Osteoblast (primary cell): Measurements from ENCODE around the gene GSTA5. TPM values are rescaled to one million over a fixed set of nuclear protein-coding genes. Genes with fewer than 3 reads are reported as not detected.
A peak's percentile ranks its signal among the peaks of the same experiment; 100 is the strongest.
"Not testable (repeated sequence)": the region's sequence is repeated elsewhere in the genome, so short reads cannot be mapped to it uniquely, and the experiment has no call there.

Experiments
- DNase-seq: peaks from one replicate; pipeline ENCODE4 v3.0.0; 2011; ENCODE audit warnings: low spot score, mixed read lengths; ENCODE audit not compliant: insufficient read length; ENCODE audit errors: missing footprints
- H2AFZ ChIP-seq: 2 replicates; pipeline ENCODE4 v1.6.0; 2011; ENCODE audit warnings: mild to moderate bottlenecking, low read length
- H3K27ac ChIP-seq: 2 replicates; pipeline ENCODE4 v1.5.1; 2011; ENCODE audit warnings: mild to moderate bottlenecking, low read depth, low read length, moderate library complexity
- H3K27me3 ChIP-seq: 2 replicates; pipeline ENCODE4 v1.6.0; 2012; ENCODE audit warnings: mild to moderate bottlenecking, control low read depth, inconsistent platforms, low read length, moderate library complexity; ENCODE audit not compliant: insufficient read depth
- H3K36me3 ChIP-seq: 2 replicates; pipeline ENCODE4 v1.5.1; 2011; ENCODE audit warnings: mild to moderate bottlenecking, low read length, control low read depth, moderate library complexity; ENCODE audit not compliant: insufficient read depth
- H3K4me1 ChIP-seq: 2 replicates; pipeline ENCODE4 v1.5.1; 2011; ENCODE audit warnings: mild to moderate bottlenecking, low read length, control low read depth, moderate library complexity; ENCODE audit not compliant: insufficient read depth
- H3K4me2 ChIP-seq: 2 replicates; pipeline ENCODE4 v1.6.0; 2011; ENCODE audit warnings: mild to moderate bottlenecking, low read length; ENCODE audit not compliant: insufficient read depth
- H3K4me3 ChIP-seq: fragments of 200-600 bp; sonication (generic); 3 replicates; pipeline ENCODE4 v1.5.1; 2012; ENCODE audit warnings: mild to moderate bottlenecking, low read length, inconsistent platforms; ENCODE audit not compliant: insufficient read depth
- H3K79me2 ChIP-seq: 2 replicates; pipeline ENCODE4 v1.6.0; 2012; ENCODE audit warnings: mild to moderate bottlenecking, low read length, control low read depth, inconsistent platforms; ENCODE audit not compliant: insufficient read depth
- H3K9me3 ChIP-seq: 2 replicates; pipeline ENCODE4 v1.5.1; 2011; ENCODE audit warnings: low read depth, low read length, control low read depth
- H4K20me1 ChIP-seq: 2 replicates; pipeline ENCODE4 v1.6.0; 2012; ENCODE audit warnings: mild to moderate bottlenecking, low read length, control low read depth; ENCODE audit not compliant: insufficient read depth
- CTCF ChIP-seq: IDR thresholded peaks from 2 replicates; pipeline ENCODE4 v1.5.1; 2011; ENCODE audit warnings: mild to moderate bottlenecking, low read depth, low read length, moderate library complexity; ENCODE audit errors: extremely low read depth
- total RNA-seq: library from RNA; depleted of rRNA; stranded (reverse); fragments of >200 nt; gene quantifications from 2 replicates; pipeline ENCODE4 v1.2.3, GENCODE V29; 2012

Gene GSTA5
- total RNA-seq, 1 donor, result not detected

DNA sequence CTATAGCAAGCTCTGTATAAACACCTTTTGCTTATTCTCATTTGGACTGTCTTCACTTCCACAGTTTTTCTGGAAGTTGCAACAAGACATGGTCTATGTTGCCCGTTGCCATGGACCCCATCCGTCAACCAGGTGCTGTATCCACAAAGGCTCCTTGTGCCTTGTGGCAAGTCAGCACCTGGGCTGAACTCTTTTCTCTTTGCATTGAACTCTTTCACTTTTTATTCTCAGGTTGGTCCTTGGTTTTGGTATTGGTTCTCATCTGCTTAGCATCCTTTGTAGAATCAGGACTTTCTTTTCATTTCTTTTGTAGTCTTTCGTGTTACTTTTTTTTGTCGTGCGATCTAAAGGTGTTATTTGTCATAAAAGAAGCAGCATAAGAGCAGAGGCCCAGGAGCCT is 32.0 kb downstream of the GSTA5 start:
- Histone ChIP-seq H3K79me2 (no peaks in the 10 kb centered on the region), H3K27me3 (peaks cover 10% of the 10 kb centered on the region), H3K9me3 (no peaks in the 10 kb centered on the region), H3K4me1 (no peaks in the 10 kb centered on the region), H3K4me2 (no peak overlapping the region), H3K4me3 (no peak overlapping the region), H3K36me3 (no peaks in the 10 kb centered on the region), H2AFZ (no peak overlapping the region), H3K27ac (no peak overlapping the region), H4K20me1 (no peaks in the 10 kb centered on the region)
- DNase-seq, result no peak
- no peak for TF ChIP-seq CTCF

DNA sequence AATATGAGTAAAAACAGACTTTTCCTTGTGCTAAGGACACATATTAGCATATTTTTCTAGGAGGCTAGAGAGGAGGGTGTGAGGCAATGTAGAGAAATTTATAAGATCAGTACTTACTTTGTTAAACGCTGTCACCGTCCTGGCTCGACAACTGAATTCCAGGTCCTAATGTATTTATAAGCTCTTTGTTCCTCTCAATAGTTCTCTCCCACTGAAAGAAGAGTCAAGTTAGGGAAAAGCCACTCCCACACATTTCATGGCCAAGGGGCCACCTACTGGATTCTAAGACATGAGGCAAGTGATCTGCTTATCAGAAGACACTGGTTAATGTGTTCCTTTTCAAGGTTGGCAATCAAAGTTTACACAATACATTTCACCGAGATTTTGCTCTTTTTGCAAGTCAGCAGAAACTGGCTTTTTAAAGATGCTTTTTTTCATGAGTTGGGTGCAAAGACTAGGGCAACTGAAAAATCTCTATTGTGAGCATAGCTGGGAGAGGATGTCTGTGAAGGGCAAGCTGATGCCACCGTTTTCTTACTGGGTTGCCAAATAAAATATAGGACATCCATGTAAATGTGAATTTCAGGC is 36.9 kb downstream of the GSTA5 start, which contains the start of gene GSTA1:
GSTA1 (minus strand) TSS at position 149 of the 588 bp plus-strand sequence. CDS start 4,549 bp downstream, outside the sequence.
- peaks cover 22% of the 10 kb centered on the region for H3K27me3 ChIP-seq
- H3K79me2 ChIP-seq, H2AFZ ChIP-seq, H3K9me3 ChIP-seq, H4K20me1 ChIP-seq, H3K4me3 ChIP-seq, H3K36me3 ChIP-seq, DNase-seq, H3K4me2 ChIP-seq, H3K27ac ChIP-seq: not testable (repeated sequence)
- peaks cover 12% of the 10 kb centered on the region for H3K4me1 ChIP-seq

DNA sequence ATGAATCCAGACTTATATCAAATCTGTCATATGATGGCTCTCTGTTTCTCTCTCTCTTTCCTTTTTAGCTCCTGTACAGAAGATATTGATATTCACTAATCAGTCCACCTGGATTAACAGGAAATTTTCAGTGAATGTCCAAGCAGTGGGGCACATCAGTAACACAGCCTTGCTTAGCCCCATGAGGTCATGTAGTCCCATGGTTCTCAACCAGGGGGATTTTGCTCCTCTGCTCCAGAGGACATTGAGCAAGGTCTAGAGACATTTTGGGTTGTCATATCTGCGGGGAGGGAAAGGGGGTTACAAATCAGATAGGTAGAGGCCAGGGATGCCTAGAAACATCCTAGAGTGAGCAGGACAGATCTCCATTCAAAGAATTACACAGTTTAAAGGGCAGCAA is 37.8 kb downstream of the GSTA5 start:
- H3K4me1 ChIP-seq, result peaks cover 12% of the 10 kb centered on the region
- no peak for TF ChIP-seq CTCF
- no peak overlapping the region for H3K4me2 ChIP-seq
- no peak for DNase-seq
- no peak overlapping the region for H2AFZ ChIP-seq
- no peaks in the 10 kb centered on the region for H4K20me1 ChIP-seq
- no peaks in the 10 kb centered on the region for H3K79me2 ChIP-seq
- H3K9me3 ChIP-seq, result no peaks in the 10 kb centered on the region
- H3K27me3 ChIP-seq, result peaks cover 22% of the 10 kb centered on the region
- no peak overlapping the region for H3K27ac ChIP-seq
- no peaks in the 10 kb centered on the region for H3K36me3 ChIP-seq
- H3K4me3 ChIP-seq, result no peak overlapping the region

DNA sequence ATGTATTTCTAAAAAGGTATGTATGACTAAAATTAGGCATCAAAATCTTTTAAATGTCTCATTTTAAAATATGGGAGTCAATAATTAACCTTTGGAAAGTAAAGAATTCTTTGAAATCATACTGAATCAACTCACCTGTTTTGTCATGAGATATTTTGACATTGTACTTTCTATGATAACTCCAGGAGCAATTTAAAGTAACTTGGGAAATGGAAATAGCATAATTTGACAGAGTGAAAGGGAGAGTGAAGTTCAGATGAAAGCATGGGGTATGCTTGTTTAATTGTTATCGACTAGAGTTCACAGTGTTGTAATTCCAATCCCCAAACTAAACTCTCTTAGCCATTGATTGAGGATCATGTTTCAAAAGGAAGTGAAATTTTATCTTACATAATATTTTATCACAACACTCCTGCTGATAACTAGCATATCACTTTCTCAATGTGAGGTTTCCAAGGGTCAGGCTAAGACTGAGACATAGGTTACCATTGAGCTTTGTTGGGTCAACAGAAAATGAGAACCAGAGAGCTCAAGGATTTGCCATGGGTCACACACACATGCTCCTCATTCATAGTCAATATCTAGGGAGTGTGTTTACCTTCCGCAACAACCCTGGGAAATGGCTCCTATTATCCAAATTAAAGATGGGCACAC is 39.3 kb downstream of the GSTA5 start:
- Histone ChIP-seq H3K79me2 (no peaks in the 10 kb centered on the region), H3K9me3 (no peaks in the 10 kb centered on the region), H2AFZ (no peak overlapping the region), H3K27me3 (peaks cover 16% of the 10 kb centered on the region), H3K4me1 (peaks cover 12% of the 10 kb centered on the region), H3K27ac (no peak overlapping the region), H3K4me3 (no peak overlapping the region), H3K36me3 (no peaks in the 10 kb centered on the region), H3K4me2 (no peak overlapping the region), H4K20me1 (no peaks in the 10 kb centered on the region)
- TF ChIP-seq CTCF, result no peak
- DNase-seq, result no peak

- DNase-seq, H3K9me3 ChIP-seq, H3K4me3 ChIP-seq, H3K79me2 ChIP-seq, H4K20me1 ChIP-seq, H3K27ac ChIP-seq, H2AFZ ChIP-seq, H3K36me3 ChIP-seq: not testable (repeated sequence)
- H3K4me2 ChIP-seq, result peak overlapping the region; percentile 69
- peaks cover 14% of the 10 kb centered on the region for H3K27me3 ChIP-seq
- peaks cover 12% of the 10 kb centered on the region for H3K4me1 ChIP-seq
Observed at GRCh38 chr6:52799272-52799671, 41.3 kb downstream of the GSTA5 start.

- not testable (repeated sequence) for H3K4me3 ChIP-seq, H3K27ac ChIP-seq, H2AFZ ChIP-seq, H3K36me3 ChIP-seq, H4K20me1 ChIP-seq, H3K9me3 ChIP-seq, H3K27me3 ChIP-seq, H3K4me1 ChIP-seq, H3K4me2 ChIP-seq, DNase-seq, H3K79me2 ChIP-seq
Observed at GRCh38 chr6:52794366-52794765, 46.2 kb downstream of the GSTA5 start.
